C4-2B (cell line): ENCODE results near the gene NFXL1.

Source experiments
- H3K27ac ChIP-seq: fragments of 450-650 bp; 2 replicates; pipeline ENCODE4 v1.5.1; 2017
- CTCF ChIP-seq: fragments of 450-650 bp; conservative IDR thresholded peaks from 2 replicates; pipeline ENCODE4 v1.5.1; 2017; ENCODE audit warnings: mild to moderate bottlenecking
- ZFX ChIP-seq: fragments of 450-650 bp; IDR thresholded peaks from 2 replicates; pipeline ENCODE4 v1.6.1; 2017

The NFXL1 gene

DNA sequence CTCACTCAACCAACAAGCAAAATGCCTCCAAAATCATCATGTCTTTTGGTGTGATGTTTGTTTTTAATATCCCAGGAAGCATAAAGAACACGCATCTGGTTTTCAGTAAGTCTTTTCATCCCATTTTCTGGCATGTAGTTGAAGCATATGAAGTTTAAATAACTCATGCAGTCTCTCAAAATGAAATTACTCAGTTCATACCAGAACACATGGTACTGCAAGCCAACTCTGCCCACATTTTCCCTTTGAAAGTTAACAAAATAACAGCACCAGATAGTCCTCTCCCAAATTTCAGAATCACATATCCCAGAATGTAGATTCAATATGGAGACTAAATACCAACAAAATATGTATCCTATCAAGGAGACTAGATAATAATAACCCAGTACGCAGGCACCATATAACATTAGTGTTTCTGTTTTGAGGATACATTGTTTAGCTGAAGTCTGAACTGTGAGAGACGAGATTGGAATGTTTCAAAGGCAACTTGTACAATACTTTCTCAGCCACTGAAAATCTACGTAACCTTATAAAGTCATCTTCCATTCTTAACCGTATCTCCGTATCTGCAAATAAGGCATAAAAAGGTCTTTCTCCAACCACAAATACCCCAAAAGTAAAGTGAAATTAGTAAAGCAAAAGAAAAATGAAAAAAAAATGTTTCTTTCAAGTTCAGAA lies 99.6 kb downstream of the NFXL1 start:
- TF ChIP-seq CTCF, result no peak
- no peak for TF ChIP-seq ZFX
- no peak overlapping the region for H3K27ac ChIP-seq

DNA sequence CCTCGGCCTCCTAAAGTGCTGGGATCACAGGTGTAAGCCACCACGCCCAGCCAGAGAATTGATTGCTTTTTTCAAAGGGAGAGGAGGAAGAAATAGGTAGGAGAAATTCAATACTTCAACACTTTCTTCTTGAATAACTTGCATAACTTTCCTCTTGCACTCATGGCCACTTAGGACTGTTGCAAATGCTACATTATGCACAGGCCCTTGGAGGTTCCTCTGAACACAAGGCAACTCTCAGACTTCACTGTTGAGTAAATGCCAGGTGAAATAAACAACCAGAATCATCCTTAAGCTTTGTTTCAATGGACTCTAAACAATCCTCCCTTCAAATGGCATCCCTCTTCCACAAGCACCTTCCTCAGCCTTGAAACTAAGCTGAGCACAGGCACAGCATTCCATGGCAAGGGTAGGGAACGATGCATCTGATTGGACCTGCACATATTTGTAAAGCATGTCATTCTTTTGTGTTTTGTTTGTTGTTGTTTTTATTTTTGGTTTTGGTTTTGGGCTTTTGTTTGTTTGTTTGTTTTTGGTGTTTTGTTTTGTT lies 104.7 kb downstream of the NFXL1 start:
- TF ChIP-seq ZFX (no peak), CTCF (no peak)
- no peak overlapping the region for H3K27ac ChIP-seq

DNA sequence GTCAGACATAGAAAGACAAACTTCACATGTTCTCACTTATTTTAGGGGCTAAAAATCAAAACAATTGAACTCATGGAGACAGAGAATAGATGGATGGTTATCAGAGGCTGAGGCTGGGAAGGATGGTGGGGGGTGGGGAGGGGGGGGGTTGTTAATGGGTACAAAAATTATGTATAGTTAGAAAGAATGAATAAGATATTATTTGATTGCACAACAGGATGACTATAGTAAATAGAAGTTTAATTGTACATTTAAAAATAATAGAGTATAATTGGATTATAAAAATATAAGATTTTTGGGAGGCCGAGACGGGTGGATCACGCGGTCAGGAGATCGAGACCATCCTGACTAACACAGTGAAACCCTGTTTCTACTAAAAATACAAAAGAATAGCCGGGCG lies 109.8 kb downstream of the NFXL1 start:
- H3K27ac ChIP-seq, result no peak overlapping the region
- TF ChIP-seq ZFX (no peak), CTCF (no peak)

DNA sequence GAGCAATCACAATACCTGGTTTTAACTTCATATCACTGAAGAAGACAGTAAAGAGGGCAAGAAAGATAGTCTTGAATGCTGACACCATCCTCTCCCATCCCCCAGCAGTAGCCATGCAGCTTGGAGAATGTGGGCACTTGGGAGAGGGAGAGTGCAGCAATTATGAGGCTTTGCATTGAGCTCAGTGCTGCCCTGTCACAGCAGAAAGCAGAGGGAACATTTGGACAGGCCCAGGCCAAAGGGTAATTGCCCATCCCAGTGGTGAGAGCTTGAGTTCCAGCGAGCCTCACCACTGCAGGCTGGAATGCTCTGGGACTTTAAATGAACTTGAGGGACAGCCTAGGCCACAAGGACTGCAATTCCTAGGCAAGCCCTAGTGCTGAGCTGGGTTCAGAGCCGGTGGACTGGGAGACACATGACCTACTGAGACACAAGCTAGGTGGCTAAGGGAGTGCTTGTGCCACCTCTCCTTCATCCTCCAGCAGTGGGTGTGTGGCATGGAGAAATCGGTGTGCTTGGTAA lies 112.8 kb downstream of the NFXL1 start:
- no peak overlapping the region for H3K27ac ChIP-seq
- TF ChIP-seq CTCF (no peak), ZFX (no peak)

DNA sequence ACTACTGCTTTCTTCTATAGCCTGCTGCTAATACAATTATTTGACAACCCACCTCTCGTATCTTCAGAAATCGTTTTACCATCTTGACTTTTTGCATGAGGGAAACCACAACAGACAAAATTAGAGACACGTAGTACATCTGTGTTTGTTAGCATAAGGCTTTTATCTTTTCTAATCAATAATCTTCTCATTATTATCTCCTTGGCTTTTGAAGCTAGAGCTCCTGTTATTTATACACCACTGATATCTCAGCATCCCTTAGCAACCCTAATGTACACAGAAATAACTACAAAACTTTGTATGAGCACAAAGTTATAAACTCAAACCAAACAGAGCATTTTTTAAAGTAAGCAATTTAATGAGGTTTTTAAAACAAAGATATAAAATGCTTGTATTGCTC lies 116.2 kb downstream of the NFXL1 start:
- TF ChIP-seq ZFX (no peak), CTCF (no peak)
- no peak overlapping the region for H3K27ac ChIP-seq
